Left forelimb (tissue), 1 donor: ENCODE data around the gene EIPR1.
"Not testable (repeated sequence)": the region's sequence is repeated elsewhere in the genome, so short reads cannot be mapped to it uniquely, and the experiment has no call there.

ENCODE experiments used
- DNase-seq: peaks from one replicate; pipeline ENCODE4 v3.0.0-alpha.2; 2018; ENCODE audit warnings: low spot score

Gene EIPR1

DNA sequence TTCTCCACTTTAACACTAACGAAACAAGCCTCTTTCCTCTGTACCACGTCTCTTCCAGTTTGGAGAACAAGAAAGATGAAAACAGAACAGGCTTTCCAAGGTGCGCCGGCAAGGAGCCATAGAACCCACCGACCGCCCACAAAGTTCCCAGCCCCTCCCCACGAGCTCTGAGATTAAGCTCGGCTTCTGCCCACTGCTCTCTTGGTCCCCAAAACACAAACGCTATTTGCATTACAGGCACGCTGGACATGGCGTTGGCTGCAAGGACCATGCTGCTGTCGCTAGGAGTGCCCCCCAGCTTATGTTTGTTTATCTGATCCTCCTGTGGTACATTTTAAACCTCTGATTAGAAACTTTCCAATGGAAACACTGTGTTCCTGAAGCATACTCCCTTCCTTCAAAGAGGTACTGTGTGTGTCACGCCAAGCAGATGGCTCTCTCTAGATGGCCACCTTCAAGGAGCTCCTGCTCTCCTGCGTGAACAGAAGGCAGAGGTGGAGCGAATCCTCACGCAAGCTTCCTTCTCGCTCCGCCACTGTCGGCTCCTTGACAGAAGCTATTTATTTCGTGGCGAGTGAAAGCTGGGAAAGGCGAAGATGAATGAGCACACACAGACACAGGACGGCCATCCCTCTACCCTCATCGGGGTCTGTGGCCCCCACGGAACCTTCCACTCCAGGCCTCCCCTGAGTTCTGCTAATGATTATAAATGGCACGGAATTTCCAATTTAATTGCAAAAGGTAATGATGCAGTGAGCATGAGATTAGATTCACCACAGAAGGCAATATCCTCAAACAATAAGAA, 166.2 kb downstream of the EIPR1 start:
- no peak for DNase-seq

DNA sequence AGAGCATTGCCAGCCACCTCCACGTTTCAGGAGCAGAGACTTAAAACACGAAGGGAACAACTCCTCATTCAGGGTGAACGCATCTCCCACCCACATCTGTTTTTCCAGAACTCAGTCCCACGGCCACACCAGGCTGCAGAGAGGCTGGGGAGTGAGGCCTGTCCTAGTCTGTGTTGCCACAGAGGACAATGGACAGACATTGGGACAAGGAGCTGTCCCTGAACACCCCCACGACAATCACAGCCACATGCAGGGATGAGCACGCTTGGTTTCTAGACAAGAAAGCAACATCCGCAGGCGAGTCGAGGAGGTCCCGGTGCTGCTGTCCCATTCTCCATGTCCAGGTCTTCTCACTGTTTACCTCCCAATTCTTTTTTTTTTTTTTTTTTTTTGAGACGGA, 167.4 kb downstream of the EIPR1 start:
- DNase-seq, result no peak

DNA sequence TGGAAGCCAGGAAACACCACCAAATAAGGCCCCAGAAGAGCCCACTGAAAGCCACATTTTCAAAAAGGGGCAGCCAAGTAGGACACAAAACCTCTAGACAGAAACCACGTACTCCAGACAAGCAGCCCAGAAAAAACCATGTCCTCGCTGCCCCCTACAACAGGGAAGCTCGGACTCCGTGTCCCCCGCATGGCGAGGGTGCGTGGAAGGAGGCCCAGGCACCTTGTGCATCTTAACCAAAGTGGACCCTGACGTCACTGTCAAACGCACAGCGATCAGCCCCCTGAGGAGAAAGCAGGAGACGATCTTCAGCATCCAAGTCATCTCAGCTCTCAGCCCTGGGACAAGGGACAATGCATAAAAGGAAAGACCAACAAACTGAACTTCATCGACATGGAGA, 168.4 kb downstream of the EIPR1 start:
- DNase-seq, result no peak

DNA sequence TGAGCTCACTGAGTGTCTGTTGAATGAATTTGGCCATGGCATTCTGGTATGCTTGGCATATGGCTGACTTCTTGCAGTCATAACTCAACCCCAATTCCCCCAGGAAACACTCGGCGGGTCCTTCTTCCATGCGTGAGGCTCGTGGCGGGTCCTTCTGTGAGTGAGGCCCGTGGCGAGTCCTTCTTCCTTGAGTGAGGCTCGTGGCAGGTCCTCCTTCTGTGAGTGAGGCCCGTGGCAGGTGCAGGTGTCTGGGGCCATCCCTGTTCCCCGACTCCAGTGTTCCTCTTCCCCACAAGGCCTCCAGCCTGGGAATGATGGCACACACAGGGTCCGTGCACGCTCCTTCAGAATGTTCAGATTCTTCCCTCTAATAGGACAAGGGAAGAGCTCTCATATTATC, 169.0 kb downstream of the EIPR1 start:
- DNase-seq, result no peak

- DNase-seq, result no peak
Measured at GRCh38 chr2:3208179-3208578, 169.4 kb downstream of the EIPR1 start.

DNA sequence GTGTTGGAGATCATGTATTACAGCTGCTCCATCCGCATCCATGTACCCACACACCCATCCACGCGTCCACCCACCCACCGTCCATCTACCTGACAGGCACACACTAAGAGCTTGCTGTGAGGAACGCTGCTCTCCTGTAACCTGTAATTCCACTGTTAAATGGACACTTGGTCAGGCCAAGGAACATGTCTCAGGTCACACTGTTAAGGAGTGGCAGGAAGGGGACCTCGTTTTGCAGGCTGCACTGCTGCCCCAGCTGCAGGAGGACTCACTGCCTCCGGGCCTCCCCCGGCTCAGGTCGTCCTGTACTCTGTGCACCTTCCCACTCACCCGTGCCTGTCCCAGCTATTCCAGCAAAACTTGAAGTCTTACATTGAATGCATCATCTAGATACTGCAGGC, 170.5 kb downstream of the EIPR1 start:
- DNase-seq, result no peak

DNA sequence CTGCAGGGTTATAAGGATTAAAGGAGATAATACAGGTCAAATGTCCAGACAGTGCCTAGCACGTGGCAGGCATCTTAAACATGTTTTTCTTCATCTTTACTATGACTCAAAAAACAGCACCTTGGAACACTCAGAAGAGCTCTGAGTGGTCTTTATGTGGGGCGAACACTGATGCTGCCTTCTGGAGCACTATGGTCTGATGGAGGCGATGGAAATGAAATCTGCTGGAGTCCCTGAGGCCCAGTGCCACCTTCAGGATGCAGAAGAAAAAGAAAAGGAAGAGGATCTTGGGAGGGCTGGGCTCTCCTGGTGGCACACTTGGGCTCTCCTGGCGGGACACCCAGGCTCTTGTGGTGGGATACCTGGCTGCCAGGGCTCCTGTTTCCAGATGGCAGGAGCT, 171.8 kb downstream of the EIPR1 start:
- no peak for DNase-seq

DNA sequence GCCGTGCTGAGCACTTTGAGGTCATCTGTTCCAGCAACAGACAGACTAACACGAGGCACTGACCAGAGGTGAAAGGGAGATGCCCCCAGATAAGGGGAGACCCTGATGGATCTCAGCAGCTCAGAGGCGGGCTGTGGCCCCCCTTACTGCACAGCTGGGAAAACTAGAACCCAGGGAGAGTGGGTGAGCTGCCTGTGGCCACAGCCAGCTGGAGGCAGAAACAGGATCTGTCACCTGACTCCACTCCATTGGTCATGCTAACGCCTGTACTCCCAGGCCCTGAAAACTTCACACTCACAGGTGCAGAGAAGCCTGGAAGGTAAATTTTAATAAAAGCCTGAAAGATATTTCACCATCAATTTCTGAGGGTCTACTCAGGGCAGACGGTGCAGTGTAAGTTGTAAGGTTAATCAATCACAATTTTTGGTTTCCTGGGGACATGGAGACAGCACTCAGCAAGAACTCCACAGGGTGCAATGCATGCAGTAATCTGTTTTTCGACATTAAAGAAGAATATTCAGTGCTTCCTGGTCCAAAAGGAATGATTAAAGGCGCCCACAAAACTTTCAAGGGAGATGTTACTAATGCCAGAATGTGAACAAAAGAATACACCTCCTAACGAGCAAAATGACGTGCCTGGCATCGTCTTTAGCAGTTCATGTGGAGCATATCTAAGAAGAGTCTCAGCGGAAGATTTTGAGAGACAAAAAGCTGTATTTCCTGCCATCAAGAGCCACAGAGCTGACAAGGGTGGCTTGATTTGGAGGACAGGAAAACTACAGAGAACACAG, 173.4 kb downstream of the EIPR1 start:
- no peak for DNase-seq

DNA sequence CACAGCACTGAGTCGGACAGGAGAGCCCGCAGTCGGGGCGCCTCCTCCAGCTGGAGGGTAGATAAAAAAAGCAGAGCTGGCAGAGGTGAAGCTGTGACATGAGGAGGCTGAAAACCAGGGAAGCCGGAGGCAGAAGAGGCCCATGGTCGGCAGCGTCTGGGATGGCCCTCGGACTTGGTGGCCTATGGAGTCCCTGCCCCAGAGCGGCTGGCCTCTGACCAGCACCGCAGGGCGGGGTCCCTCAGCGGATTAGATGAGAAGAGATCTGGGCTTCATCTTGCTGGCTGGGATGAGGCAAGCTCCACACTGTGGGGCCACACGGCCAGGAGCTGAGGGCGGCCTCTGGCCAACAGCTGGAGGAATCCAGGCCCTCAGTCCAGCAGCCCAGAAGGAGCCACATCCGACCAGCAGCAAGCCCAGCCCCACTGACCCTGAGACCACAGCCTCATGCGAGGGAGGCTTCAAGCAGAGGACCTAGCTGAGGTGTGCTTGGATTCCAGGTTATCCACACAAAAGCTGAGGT, 174.1 kb downstream of the EIPR1 start:
- DNase-seq, result no peak

- no peak for DNase-seq
Measured at GRCh38 chr2:3202926-3203325, 174.7 kb downstream of the EIPR1 start.

- DNase-seq, result no peak
Measured at GRCh38 chr2:3201281-3201680, 176.3 kb downstream of the EIPR1 start.

GRCh38 chr2:3200420-3200939, 177.1 kb downstream of the EIPR1 start:
- DNase-seq, result no peak

DNA sequence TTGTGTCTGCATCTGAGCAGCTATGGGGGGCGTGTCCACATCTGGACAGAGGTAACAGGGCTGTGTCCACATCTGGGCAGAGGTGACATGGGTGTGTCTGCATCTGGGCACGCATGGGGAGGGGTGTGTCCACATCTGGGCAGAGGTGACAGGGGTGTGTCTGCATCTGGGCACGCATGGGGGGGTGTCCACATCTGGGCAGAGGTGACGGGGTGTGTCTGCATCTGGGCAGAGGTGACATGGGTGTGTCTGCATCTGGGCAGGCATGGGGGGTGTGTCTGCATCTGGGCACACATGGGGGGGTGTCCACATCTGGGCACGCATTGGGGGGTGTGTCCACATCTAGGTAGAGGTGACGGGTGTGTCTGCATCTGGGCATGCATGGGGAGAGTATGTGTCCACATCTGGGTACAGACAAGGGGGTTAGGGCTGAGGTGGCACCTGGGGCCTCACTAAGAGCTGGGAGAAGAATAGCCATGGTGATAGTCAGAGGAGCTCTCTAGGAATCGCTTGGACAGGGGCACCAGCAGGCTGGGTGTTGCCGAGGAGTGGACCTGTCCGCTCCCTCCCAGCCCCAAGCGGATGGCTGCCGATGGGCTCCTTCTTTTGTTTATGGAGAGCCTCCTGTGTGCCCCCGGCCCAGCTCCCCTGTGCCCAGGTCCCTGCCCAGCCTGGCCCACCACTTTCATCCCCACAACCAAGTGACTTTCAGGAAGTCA, 177.8 kb downstream of the EIPR1 start:
- DNase-seq, result no peak

- not testable (repeated sequence) for DNase-seq
Measured at GRCh38 chr2:3198671-3199192, 178.9 kb downstream of the EIPR1 start.

DNA sequence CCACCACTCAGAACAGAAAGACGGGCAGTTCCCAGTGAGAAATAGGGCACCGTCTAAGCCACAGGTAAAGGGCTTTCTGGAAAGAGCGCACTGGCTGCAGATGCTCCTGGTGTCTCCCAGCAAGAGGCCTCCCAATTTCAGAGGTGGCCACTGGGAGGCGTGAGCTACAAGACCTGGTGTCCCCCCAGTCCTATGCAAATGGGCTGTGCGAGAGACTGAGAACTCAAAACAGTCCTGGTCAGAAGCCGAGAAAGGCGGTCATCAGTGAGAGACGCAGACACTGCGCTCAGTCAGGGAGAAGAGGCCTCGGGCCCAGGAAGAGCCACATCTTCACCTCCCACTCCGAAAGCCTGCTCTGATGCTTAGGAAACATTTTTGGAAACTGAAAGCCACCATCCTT, 179.5 kb downstream of the EIPR1 start:
- DNase-seq, result no peak

- no peak for DNase-seq
Measured at GRCh38 chr2:3197308-3197707, 180.3 kb downstream of the EIPR1 start.

DNA sequence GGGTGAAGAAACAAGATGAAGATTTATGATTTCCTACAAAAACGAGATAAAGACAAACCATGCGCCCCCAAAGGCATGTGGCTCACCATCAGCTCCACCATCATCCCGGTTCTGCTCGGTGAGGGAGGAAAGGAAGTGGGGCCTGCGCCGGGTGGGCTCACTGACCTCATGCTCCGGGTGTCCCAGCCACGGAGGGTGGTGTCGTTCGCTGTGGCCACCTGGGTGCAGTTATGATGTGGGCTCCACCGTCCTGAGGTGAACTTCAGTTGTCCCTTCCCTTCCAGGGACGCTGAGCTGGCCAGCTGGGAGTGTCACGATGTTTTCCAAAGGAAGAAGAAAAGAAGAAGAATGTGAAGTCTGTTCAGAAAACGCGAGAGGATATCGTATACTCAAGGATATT, 180.9 kb downstream of the EIPR1 start:
- DNase-seq, result no peak

DNA sequence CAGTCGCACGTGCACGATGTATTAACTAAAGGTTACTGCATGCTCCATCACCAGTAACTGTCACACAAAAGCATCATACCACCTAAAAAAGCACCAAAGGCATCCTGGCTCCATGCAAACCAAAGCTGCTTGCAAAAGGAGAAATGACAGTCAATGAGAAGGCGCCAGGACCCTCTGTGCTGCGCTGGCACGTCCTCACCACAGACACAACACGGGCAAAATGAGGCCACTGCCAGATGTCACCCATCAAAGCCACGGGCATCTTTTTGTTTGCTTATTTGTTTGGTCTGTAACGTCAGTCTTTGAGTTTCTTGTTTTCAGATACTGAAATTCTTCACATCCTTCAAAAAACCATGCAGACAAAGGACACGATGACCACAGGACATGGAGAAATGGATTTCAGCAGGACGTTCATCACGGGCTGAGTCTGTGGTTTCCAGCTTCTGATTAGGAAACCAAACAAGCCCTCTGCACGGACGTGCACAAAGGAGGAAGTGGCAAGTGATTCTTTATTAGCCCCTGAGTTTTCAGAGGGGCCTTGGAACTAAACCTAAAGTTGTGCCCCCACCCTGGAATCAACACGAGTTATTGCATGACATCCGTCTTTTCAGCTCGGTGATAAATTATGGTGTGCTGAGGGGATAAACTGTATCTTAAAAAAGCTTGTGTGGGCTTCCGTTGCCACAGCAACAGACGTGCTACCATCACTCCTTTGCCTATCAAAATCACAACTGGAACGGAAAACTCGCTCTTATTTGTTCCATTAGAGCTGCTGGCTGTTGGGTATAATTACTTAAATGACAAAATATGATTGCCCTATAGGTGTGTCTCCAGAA, 181.8 kb downstream of the EIPR1 start:
- no peak for DNase-seq

GRCh38 chr2:3194828-3195227, 182.8 kb downstream of the EIPR1 start:
- DNase-seq, result no peak

DNA sequence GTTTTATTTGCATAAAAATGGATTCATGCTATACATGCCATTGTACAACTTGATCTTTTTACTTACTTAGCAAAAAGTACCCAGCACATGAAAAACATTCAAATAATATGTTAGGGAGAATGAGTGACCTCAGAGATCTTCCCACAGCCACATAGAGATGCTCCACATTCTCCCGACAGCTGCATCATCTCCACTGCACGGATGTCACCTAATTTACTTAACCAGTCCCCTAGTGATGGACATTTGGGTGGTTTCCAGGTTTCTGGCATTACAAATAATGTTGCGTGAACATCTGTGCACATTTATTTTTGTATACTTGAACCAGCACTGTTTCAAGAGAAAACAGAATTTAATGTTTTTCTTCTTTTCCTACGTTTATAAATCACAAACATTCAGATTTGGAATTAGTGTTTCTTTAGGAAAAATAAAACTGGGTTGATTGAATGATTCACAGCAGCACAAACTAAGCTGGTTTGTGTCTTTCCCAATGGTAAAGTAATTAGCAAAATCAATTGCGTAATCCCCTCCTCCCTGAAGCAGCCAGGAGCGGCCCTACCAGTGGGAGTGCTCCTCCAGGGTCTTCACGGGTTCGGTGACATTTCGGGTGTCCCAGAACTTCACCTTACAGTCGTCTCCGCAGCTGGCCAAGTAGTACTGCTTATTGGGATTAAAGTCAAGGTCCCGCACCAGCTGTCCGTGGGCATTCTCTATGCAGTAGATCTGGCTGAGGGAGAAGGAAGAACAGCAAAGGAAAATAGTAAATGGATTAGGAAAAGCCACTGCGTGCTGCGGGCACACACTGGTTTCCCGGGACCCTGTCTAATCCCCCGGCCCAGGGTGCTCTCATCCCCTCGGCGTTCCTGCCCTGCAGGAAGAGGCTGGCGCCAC, 183.9 kb downstream of the EIPR1 start:
- no peak for DNase-seq
